WERI-Rb-1 (cell line): ENCODE results near the gene WDFY3.

Source experiments
- DNase-seq: peaks from one replicate; pipeline ENCODE4 v3.0.0-alpha.2; 2020
- H3K27ac ChIP-seq: fragments of 250-450 bp; sonication (Bioruptor Pico); 2 replicates; pipeline ENCODE4 v1.5.1; 2020; ENCODE audit warnings: mild to moderate bottlenecking, moderate library complexity
- H3K27me3 ChIP-seq: fragments of 250-450 bp; sonication (Bioruptor Pico); 2 replicates; pipeline ENCODE4 v1.5.1; 2021; ENCODE audit warnings: mild to moderate bottlenecking, low read depth, moderate library complexity; ENCODE audit not compliant: insufficient read depth, severe bottlenecking
- H3K36me3 ChIP-seq: fragments of 250-450 bp; sonication (Bioruptor Pico); 2 replicates; pipeline ENCODE4 v1.5.1; 2020; ENCODE audit warnings: mild to moderate bottlenecking, moderate library complexity
- H3K4me3 ChIP-seq: 2 replicates; pipeline ENCODE4 v1.5.1; 2011; ENCODE audit warnings: low read depth, mild to moderate bottlenecking, control low read depth, low read length
- H3K9me3 ChIP-seq: fragments of 250-450 bp; sonication (Bioruptor Pico); 2 replicates; pipeline ENCODE4 v1.5.1; 2021; ENCODE audit warnings: mild to moderate bottlenecking, moderate library complexity; ENCODE audit not compliant: severe bottlenecking
- CTCF ChIP-seq: IDR thresholded peaks from 2 replicates; pipeline ENCODE4 v1.5.1; 2011; ENCODE audit warnings: low read depth, mild to moderate bottlenecking, control low read depth, inconsistent platforms, low read length

Gene WDFY3

GRCh38 chr4:84901740-84902281, 64.7 kb downstream of the WDFY3 start:
- H3K27ac ChIP-seq, result no peak overlapping the region
- DNase-seq, result no peak
- H3K27me3 ChIP-seq, result no peaks in the 10 kb centered on the region

GRCh38 chr4:84901173-84901572, 65.3 kb downstream of the WDFY3 start:
- Histone ChIP-seq H3K27ac (no peak overlapping the region), H3K27me3 (no peaks in the 10 kb centered on the region), H3K9me3 (no peaks in the 10 kb centered on the region), H3K36me3 (no peaks in the 10 kb centered on the region), H3K4me3 (no peak overlapping the region)
- DNase-seq, result peak; percentile 58
- TF ChIP-seq CTCF, result no peak

More at GRCh38 chr4:84901740-84902281, 64.7 kb downstream of the WDFY3 start:
- TF ChIP-seq CTCF, result no peak
- no peak overlapping the region for H3K4me3 ChIP-seq
- H3K36me3 ChIP-seq, result no peaks in the 10 kb centered on the region
- H3K9me3 ChIP-seq, result no peaks in the 10 kb centered on the region

- H3K27me3 ChIP-seq, result no peaks in the 10 kb centered on the region
- H3K4me3 ChIP-seq, result no peak overlapping the region
- H3K27ac ChIP-seq, result no peak overlapping the region
- peaks cover 7% of the 10 kb centered on the region; the same call in 1 of the 2 replicates for H3K36me3 ChIP-seq
- H3K9me3 ChIP-seq, result no peaks in the 10 kb centered on the region
- no peak for DNase-seq
- TF ChIP-seq CTCF, result no peak
Measured at GRCh38 chr4:84899616-84900015, 66.9 kb downstream of the WDFY3 start.

GRCh38 chr4:84897516-84897915, 69.0 kb downstream of the WDFY3 start:
- Histone ChIP-seq H3K27ac (no peak overlapping the region), H3K9me3 (no peaks in the 10 kb centered on the region), H3K36me3 (peaks cover 15% of the 10 kb centered on the region), H3K4me3 (no peak overlapping the region), H3K27me3 (no peaks in the 10 kb centered on the region)
- no peak for DNase-seq
- TF ChIP-seq CTCF, result no peak

- no peak overlapping the region for H3K4me3 ChIP-seq
- TF ChIP-seq CTCF, result no peak
- H3K9me3 ChIP-seq, result no peaks in the 10 kb centered on the region
- no peaks in the 10 kb centered on the region for H3K27me3 ChIP-seq
- H3K36me3 ChIP-seq, result peaks cover 15% of the 10 kb centered on the region
- no peak overlapping the region for H3K27ac ChIP-seq
- DNase-seq, result no peak
Measured at GRCh38 chr4:84895283-84895682, 71.2 kb downstream of the WDFY3 start.

- Histone ChIP-seq H3K36me3 (peaks cover 15% of the 10 kb centered on the region), H3K4me3 (no peak overlapping the region), H3K9me3 (no peaks in the 10 kb centered on the region), H3K27me3 (no peaks in the 10 kb centered on the region), H3K27ac (no peak overlapping the region)
- TF ChIP-seq CTCF, result no peak
- no peak for DNase-seq
Measured at GRCh38 chr4:84894621-84895020, 71.9 kb downstream of the WDFY3 start.
